Body of pancreas (tissue), 4 donors: ENCODE results near the gene TPRKB. TPM values are rescaled to one million over a fixed set of nuclear protein-coding genes. Genes with fewer than 3 reads are reported as not detected.
A peak's percentile ranks its signal among the peaks of the same experiment; 100 is the strongest.
"Not testable (repeated sequence)": the region's sequence is repeated elsewhere in the genome, so short reads cannot be mapped to it uniquely, and the experiment has no call there.

Source experiments
- ATAC-seq: fragments of 150-250 bp; one replicate; pipeline ENCODE4 v1.9.1; 2016
- DNase-seq, 4 donors: peaks; one replicate each; pipeline ENCODE4 v3.0.0-alpha.2; 2019
- H3K27ac ChIP-seq, 4 donors: fragments of 200-600 bp; sonication (generic); 1 replicate in 3 of 4; 2 replicates in 1 of 4; pipeline versions ENCODE4 v1.5.1 to v1.6.1; 2016 to 2019; ENCODE audit warnings: mild to moderate bottlenecking in 1 of 4, mixed read lengths in 1 of 4, moderate library complexity in 1 of 4
- H3K27me3 ChIP-seq, 2 donors: fragments of 200-600 bp; sonication (generic); one replicate each; pipeline ENCODE4 v1.6.0; 2016; ENCODE audit warnings: mild to moderate bottlenecking in 1 of 2
- H3K36me3 ChIP-seq, 2 donors: fragments of 200-600 bp; sonication (generic); replicated peaks in 1 of 2; 2 replicates each; pipeline ENCODE4 v1.5.1; 2016; ENCODE audit warnings: low read depth in 2 of 2; ENCODE audit not compliant: insufficient read depth in 1 of 2
- H3K4me1 ChIP-seq: fragments of 200-600 bp; sonication (generic); one replicate; pipeline ENCODE4 v1.6.0; 2016
- H3K4me3 ChIP-seq, 2 donors: fragments of 200-600 bp; sonication (generic); 1 replicate in 1 of 2; 2 replicates in 1 of 2; pipeline ENCODE4 v1.5.1; 2016 to 2019
- H3K9me3 ChIP-seq, 3 donors: fragments of 200-600 bp; sonication (generic); 1 replicate in 2 of 3; 2 replicates in 1 of 3; pipeline ENCODE4 v1.5.1; 2016
- CTCF ChIP-seq, 7 experiments: fragments of 450-650 bp in 4 of 7; fragments of 200-600 bp in 3 of 7; sonication (generic) in 3 of 7; IDR thresholded peaks; one replicate each; pipeline ENCODE4 v1.5.1; 2016 to 2019; ENCODE audit warnings: antibody characterized with exemption in 7 of 7
- POLR2A ChIP-seq, 3 donors: fragments of 450-650 bp; IDR thresholded peaks; one replicate each; pipeline ENCODE4 v1.6.1; 2016; ENCODE audit warnings: antibody characterized with exemption in 3 of 3, mild to moderate bottlenecking in 2 of 3
- WGBS, 2 donors: methylation state at CpG; one replicate each; pipeline ENCODE4 v1.1.5; 2017; 5-methylcytosine and 5-hydroxymethylcytosine counted together
- intact Hi-C: fragments of 100-400 bp; cut with DNase I; formaldehyde crosslinking; loops from one replicate; pipeline ENCODE4 v1.15.1; 2023
- total RNA-seq, 2 donors: library from RNA; depleted of rRNA; stranded (reverse); fragments of >200 nt; gene quantifications; one replicate each; pipeline ENCODE4 v1.1.0, GENCODE V29; 2016

Gene TPRKB
- 10 to 100 TPM; 12.5 to 14.5 TPM for total RNA-seq

DNA sequence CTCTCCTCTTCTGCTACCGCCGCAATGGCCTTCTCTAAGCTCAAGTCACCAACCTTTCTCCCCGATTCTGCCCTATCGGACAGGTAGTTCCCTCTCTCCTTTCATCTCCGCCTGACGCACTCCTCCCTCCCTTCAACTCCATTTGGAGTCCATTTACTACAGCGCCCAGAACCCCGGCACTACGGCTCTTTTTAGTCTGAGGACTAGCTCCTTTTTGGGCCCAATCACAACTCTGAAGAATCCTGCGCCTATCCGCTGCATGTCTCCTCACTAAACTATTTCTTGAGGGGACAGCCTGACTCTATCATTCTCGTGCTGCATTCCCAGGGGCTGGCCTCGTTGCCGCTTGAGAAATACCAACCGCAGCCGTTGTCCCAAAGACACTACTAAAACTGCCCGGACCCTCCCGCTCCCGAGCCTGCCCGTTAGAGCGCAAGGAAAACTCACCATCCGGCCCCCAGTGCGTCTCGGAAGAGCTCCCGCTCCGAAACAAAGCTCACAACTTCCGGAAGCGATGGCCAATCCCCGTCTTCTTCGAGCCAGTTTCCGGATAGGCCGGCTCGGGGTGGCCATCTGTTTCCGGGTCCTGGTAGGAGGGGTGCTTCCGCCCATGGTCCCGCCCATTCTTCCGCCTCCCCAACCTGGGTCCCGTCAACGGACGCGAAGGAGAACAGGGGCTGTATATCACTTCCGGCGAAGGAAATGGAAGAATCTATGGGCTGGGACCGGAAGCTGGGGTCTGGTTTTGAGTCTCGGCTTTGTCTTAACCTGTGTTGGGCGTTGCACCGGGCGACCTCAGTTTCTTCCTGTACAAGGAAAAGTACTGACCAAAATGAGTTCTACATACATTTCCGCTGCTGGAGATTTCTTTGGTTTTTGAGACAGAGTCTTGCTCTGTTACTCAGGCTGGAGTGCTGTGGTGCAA, at the start of gene TPRKB:
Gene TPRKB, minus strand, starts transcription at position 491 of the 925 bp plus-strand sequence. CDS start 2,776 bp downstream, outside the sequence.
- DNase-seq: peak; percentile 95 to 98 (median 97)
- Histone ChIP-seq H3K36me3 (peaks cover 1 to 4% of the 10 kb centered on the region in 2 donors), H3K27ac (peak within 1 kb of the TSS in 3 of 4 donors; percentile 49 to 68 (median 60)), H3K4me1 (peaks cover 17% of the 10 kb centered on the region), H3K4me3 (peak within 1 kb of the TSS; percentile 62 to 65), H3K27me3 (no peaks in the 10 kb centered on the region), H3K9me3 (no peaks in the 10 kb centered on the region)
- TF ChIP-seq CTCF (IDR thresholded peaks at IDR 0.05) (peak in 1 of 7 experiments; percentile 11), POLR2A (IDR thresholded peaks at IDR 0.05) (peak in 2 of 3 donors; percentile 75 to 76)
- peak; percentile 100 for ATAC-seq
- 0 to 3% methylated on average over 36 to 49 of the region's 49 CpGs for WGBS, 2 donors
- intact Hi-C loops: no loop called here

GRCh38 chr2:73783883-73784282, 46.7 kb upstream of the TPRKB start, which contains the start of gene C2orf78:
Gene C2orf78 (plus strand): TSS chr2:73784183. CDS start chr2:73784310, 127 bp downstream.
- ATAC-seq, DNase-seq, H3K27me3 ChIP-seq, H3K36me3 ChIP-seq, H3K9me3 ChIP-seq, H3K4me1 ChIP-seq, intact Hi-C loops, H3K27ac ChIP-seq, H3K4me3 ChIP-seq: not testable (repeated sequence)
- WGBS, 2 donors: no CpG with 5 or more reads among the region's 3 CpGs

GRCh38 chr2:73783402-73783801, 46.3 kb upstream of the TPRKB start:
- H3K27me3 ChIP-seq, H3K27ac ChIP-seq, ATAC-seq, DNase-seq, H3K4me3 ChIP-seq, H3K36me3 ChIP-seq, H3K9me3 ChIP-seq, intact Hi-C loops: not testable (repeated sequence)
- H3K4me1 ChIP-seq: peaks cover 12% of the 10 kb centered on the region
- WGBS, 2 donors: 66 to 73% methylated on average over 13 to 15 of the region's 15 CpGs

DNA sequence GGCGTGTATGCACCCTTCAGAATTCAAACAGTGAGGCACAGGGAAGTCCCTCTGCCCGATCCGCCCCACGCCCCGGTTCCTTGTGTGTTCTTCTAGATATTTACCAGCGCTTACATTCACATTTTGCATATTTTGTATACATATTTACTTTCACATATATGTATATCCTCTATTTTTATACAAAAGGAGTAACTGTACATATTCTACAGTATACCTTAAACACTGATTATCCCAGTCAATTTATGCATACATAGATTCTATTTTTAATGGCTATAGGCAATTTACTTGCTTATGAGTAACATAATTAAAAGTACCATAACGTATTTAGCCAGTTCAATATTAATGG, 43.1 kb upstream of the TPRKB start:
- H3K9me3 ChIP-seq: no peaks in the 10 kb centered on the region
- H3K27ac ChIP-seq: peak overlapping the region in 3 of 4 donors; percentile 68 to 86 (median 83)
- H3K27me3 ChIP-seq: no peaks in the 10 kb centered on the region
- no peak for DNase-seq
- peaks cover 16% of the 10 kb centered on the region for H3K4me1 ChIP-seq
- WGBS, 2 donors: 2 to 4% methylated on average over 7 of the region's 7 CpGs
- peak overlapping the region in 1 of 2 donors; percentile 90 for H3K4me3 ChIP-seq
- ATAC-seq: no peak
- intact Hi-C loops: no loop called here
- TF ChIP-seq POLR2A (IDR thresholded peaks at IDR 0.05) (no peak), CTCF (IDR thresholded peaks at IDR 0.05) (peak in 1 of 7 experiments; percentile 3)
- peaks cover 0 to 4% of the 10 kb centered on the region in 2 donors for H3K36me3 ChIP-seq

DNA sequence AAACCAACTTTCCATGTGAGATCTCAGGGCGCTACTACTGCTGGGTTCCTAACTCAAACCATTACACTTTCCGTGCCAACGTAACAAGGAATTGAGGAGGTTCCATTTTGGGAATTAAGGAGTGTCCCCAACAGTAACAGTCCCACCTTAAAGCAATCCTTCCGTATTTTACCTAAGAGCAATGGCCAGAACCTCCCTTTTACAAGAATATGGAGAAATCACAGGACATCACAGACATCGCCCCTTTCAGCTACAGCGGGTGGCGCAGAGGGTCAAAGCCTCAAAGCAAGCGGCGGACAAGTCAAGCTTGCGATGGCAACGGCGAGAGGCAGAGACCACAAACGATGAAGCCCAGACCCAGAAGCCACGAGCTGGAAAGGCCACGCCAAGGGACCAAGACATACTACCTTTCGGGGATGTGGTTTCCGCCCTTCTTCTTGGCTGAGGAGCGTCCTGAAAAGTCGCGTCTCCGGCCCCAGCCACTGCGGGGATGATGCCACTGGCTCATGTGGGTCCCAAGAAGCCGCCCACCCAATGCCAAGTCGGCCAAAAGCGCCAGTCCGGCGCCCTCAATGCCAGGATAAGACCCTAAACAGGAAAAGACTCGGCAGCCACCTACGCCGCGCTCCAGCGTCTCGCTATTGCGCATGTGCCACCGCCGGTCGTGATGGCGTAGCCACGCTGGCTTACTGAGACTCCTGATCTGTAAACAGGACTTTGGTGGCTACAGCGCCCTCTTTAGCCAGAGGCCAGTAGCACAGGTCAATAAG, 42.5 kb upstream of the TPRKB start, which contains the start of gene DUSP11:
Gene DUSP11, minus strand, starts transcription at position 637 of the 770 bp plus-strand sequence. Its CDS starts 129 bp downstream, at position 508.
- DNase-seq (peak; percentile 95 to 98 (median 96)), ATAC-seq (peak; percentile 100)
- H3K4me3 ChIP-seq: peak within 1 kb of the TSS; percentile 44 to 90
- H3K27me3 ChIP-seq: no peaks in the 10 kb centered on the region
- peak within 1 kb of the TSS; percentile 68 to 86 (median 81) for H3K27ac ChIP-seq
- peak; percentile 75 to 97 (median 93) for TF ChIP-seq CTCF (IDR thresholded peaks at IDR 0.05)
- TF ChIP-seq POLR2A (IDR thresholded peaks at IDR 0.05): peak; percentile 24 to 83 (median 82)
- intact Hi-C loops: no loop called here
- WGBS, 2 donors: 0 to 1% methylated on average over 15 to 40 of the region's 40 CpGs
- H3K4me1 ChIP-seq: peaks cover 16% of the 10 kb centered on the region
- H3K36me3 ChIP-seq: peaks cover 0 to 6% of the 10 kb centered on the region in 2 donors
- H3K9me3 ChIP-seq: no peaks in the 10 kb centered on the region

DNA sequence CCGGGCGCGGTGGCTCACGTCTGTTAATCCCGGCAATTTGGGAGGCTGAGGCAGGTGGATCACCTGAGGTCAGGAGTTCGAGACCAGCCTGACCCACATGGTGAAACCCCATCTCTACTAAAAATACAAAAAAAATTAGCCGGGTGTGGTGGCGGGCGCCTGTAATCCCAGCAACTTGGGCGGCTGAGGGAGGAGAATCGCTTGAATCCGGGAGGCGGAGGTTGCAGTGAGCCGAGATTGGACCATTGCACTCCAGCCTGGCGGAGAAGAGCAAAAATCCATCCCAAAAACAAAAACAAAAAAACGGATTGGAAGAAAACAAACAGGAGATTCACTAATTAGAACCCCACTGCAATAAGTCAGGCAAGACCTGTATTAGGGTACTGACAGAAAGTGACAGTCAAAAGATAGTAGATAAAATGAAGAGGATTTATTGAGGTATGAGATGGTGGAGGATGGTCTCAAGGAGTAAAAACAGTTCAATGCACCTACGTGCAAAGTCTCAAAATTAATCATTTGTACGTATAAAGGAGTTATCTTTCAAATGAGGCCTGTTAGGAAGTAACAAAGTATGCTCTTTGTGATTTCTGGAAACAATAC, 41.8 kb upstream of the TPRKB start:
- H3K9me3 ChIP-seq, intact Hi-C loops, H3K36me3 ChIP-seq, DNase-seq, H3K27me3 ChIP-seq, ATAC-seq: not testable (repeated sequence)
- peak overlapping the region in 1 of 2 donors; percentile 90 for H3K4me3 ChIP-seq
- H3K27ac ChIP-seq: peak overlapping the region in 1 of 4 donors; percentile 68
- WGBS, 2 donors: 63 to 74% methylated on average over 18 of the region's 18 CpGs
- peaks cover 16% of the 10 kb centered on the region for H3K4me1 ChIP-seq
